GM23338 (cell line): ENCODE data around the gene SIRT2. TPM values are rescaled to one million over a fixed set of nuclear protein-coding genes. Genes with fewer than 3 reads are reported as not detected.
A peak's percentile ranks its signal among the peaks of the same experiment; 100 is the strongest.

ENCODE experiments used
- ATAC-seq: fragments of 200-7000 bp; cut with Tn5 transposase; 3 replicates; pipeline ENCODE4 v1.9.1; 2020
- DNase-seq: peaks from one replicate; pipeline ENCODE4 v3.0.0-alpha.2; 2015; ENCODE audit warnings: low spot score
- H2AFZ ChIP-seq: fragments of 200-600 bp; sonication (generic); 2 replicates; pipeline ENCODE4 v1.8.0; 2016; ENCODE audit warnings: antibody characterized with exemption, mild to moderate bottlenecking, moderate library complexity
- H3F3A ChIP-seq: fragments of 200-600 bp; sonication (generic); replicated peaks from 2 replicates; pipeline ENCODE4 v1.8.0; 2017; ENCODE audit warnings: antibody characterized with exemption, mixed run types, low read depth
- H3K27ac ChIP-seq: fragments of 200-600 bp; sonication (generic); 2 replicates; pipeline ENCODE4 v1.6.1; 2016; ENCODE audit warnings: low read depth
- H3K27me3 ChIP-seq: fragments of 200-600 bp; sonication (generic); 2 replicates; pipeline ENCODE4 v1.8.0; 2016; ENCODE audit warnings: mild to moderate bottlenecking, mixed run types, moderate library complexity; ENCODE audit not compliant: insufficient read depth
- H3K36me3 ChIP-seq: fragments of 200-600 bp; sonication (generic); 2 replicates; pipeline ENCODE4 v1.8.0; 2016; ENCODE audit warnings: mild to moderate bottlenecking; ENCODE audit not compliant: insufficient read depth
- H3K4me1 ChIP-seq: fragments of 200-600 bp; sonication (generic); 2 replicates; pipeline ENCODE4 v1.8.0; 2016; ENCODE audit warnings: mild to moderate bottlenecking, moderate library complexity; ENCODE audit not compliant: insufficient read depth
- H3K4me2 ChIP-seq: fragments of 200-600 bp; sonication (generic); 2 replicates; pipeline ENCODE4 v1.7.1; 2017; ENCODE audit warnings: mixed run types
- H3K4me3 ChIP-seq: fragments of 200-600 bp; sonication (generic); 2 replicates; pipeline ENCODE4 v1.6.1; 2016; ENCODE audit warnings: mixed run types
- H3K79me2 ChIP-seq: fragments of 200-600 bp; sonication (generic); replicated peaks from 2 replicates; pipeline ENCODE4 v1.8.0; 2017; ENCODE audit warnings: mild to moderate bottlenecking; ENCODE audit not compliant: insufficient read depth
- H3K9me2 ChIP-seq: fragments of 200-600 bp; sonication (generic); 2 replicates; pipeline ENCODE4 v1.8.0; 2017; ENCODE audit not compliant: insufficient read depth
- H4K20me1 ChIP-seq: fragments of 200-600 bp; sonication (generic); replicated peaks from 2 replicates; pipeline ENCODE4 v1.8.0; 2017; ENCODE audit warnings: mild to moderate bottlenecking; ENCODE audit not compliant: insufficient read depth
- H3K27ac Mint-ChIP-seq: 2 replicates; pipeline ENCODE4 v1.8.0; 2020; ENCODE audit warnings: inconsistent platforms, mild to moderate bottlenecking, moderate library complexity, mixed read lengths
- H3K27me3 Mint-ChIP-seq: 3 replicates; pipeline ENCODE4 v1.8.0; 2022; ENCODE audit warnings: low read depth, mild to moderate bottlenecking, moderate library complexity, mixed read lengths, inconsistent platforms; ENCODE audit not compliant: insufficient read depth, poor library complexity
- H3K36me3 Mint-ChIP-seq: 3 replicates; pipeline ENCODE4 v1.8.0; 2021; ENCODE audit warnings: low read depth, mild to moderate bottlenecking, inconsistent platforms, moderate library complexity, mixed read lengths
- H3K4me1 Mint-ChIP-seq: 3 replicates; pipeline ENCODE4 v1.8.0; 2020; ENCODE audit warnings: mild to moderate bottlenecking, inconsistent platforms, mixed read lengths
- H3K4me3 Mint-ChIP-seq: 3 replicates; pipeline ENCODE4 v1.8.0; 2021; ENCODE audit warnings: moderate library complexity, mild to moderate bottlenecking, inconsistent platforms, mixed read lengths
- H3K9me3 Mint-ChIP-seq: 3 replicates; pipeline ENCODE4 v1.8.0; 2020; ENCODE audit warnings: moderate library complexity, mild to moderate bottlenecking, inconsistent platforms, mixed read lengths
- EZH2 ChIP-seq: fragments of 200-600 bp; sonication (generic); IDR thresholded peaks from one replicate; pipeline ENCODE4 v1.8.0; 2017; ENCODE audit warnings: antibody characterized with exemption, mild to moderate bottlenecking, low read depth; ENCODE audit not compliant: unreplicated experiment
- EZH2phosphoT487 ChIP-seq: fragments of 200-600 bp; sonication (generic); IDR thresholded peaks from one replicate; pipeline ENCODE4 v1.8.1; 2018; ENCODE audit warnings: antibody characterized with exemption; ENCODE audit not compliant: unreplicated experiment
- POLR2AphosphoS5 ChIP-seq: IDR thresholded peaks from 2 replicates; pipeline ENCODE4 v1.6.1; 2016; ENCODE audit warnings: antibody characterized with exemption, low read depth
- ZNF114 ChIP-seq: fragments of 250-450 bp; sonication (Bioruptor Pico); IDR thresholded peaks from 2 replicates; pipeline ENCODE4 v1.5.0; 2020; ENCODE audit warnings: mild to moderate bottlenecking, moderate library complexity
- ZNF331 ChIP-seq: fragments of 250-450 bp; sonication (Bioruptor Pico); IDR thresholded peaks from 2 replicates; pipeline ENCODE4 v1.5.0; 2020; ENCODE audit warnings: low read depth, mild to moderate bottlenecking, moderate library complexity
- polyA plus RNA-seq: library from polyadenylated mRNA; unstranded; fragments of >200 nt; fragmentation: Nextera tagmentation; extraction: Ambion mirVana; gene quantifications from 2 replicates; pipeline ENCODE4 v1.2.1, GENCODE V29; 2016
- total RNA-seq: library from RNA; depleted of rRNA; stranded (reverse); fragments of >200 nt; shearing (Covaris generic); gene quantifications from 2 replicates; pipeline ENCODE4 v1.2.3, GENCODE V29; 2014
- TF ChIP-seq, protein P1 (sequence below), 2 experiments: fragments of 200-600 bp in 1 of 2; sonication (generic) in 1 of 2; conservative IDR thresholded peaks; 2 replicates each; pipeline versions ENCODE4 v1.5.1 to v1.6.1; 2016 to 2017; ENCODE audit warnings: antibody characterized with exemption in 2 of 2, low read depth in 2 of 2, mild to moderate bottlenecking in 2 of 2, moderate library complexity in 1 of 2
- TF ChIP-seq, protein P2 (sequence below): IDR thresholded peaks from one replicate; pipeline ENCODE4 v1.6.1; 2018; ENCODE audit warnings: antibody characterized with exemption; ENCODE audit not compliant: unreplicated experiment

The SIRT2 gene
- total and polyA plus RNA-seq, 2 experiments from 2014 or later = 2.7 to 8.4 TPM

DNA sequence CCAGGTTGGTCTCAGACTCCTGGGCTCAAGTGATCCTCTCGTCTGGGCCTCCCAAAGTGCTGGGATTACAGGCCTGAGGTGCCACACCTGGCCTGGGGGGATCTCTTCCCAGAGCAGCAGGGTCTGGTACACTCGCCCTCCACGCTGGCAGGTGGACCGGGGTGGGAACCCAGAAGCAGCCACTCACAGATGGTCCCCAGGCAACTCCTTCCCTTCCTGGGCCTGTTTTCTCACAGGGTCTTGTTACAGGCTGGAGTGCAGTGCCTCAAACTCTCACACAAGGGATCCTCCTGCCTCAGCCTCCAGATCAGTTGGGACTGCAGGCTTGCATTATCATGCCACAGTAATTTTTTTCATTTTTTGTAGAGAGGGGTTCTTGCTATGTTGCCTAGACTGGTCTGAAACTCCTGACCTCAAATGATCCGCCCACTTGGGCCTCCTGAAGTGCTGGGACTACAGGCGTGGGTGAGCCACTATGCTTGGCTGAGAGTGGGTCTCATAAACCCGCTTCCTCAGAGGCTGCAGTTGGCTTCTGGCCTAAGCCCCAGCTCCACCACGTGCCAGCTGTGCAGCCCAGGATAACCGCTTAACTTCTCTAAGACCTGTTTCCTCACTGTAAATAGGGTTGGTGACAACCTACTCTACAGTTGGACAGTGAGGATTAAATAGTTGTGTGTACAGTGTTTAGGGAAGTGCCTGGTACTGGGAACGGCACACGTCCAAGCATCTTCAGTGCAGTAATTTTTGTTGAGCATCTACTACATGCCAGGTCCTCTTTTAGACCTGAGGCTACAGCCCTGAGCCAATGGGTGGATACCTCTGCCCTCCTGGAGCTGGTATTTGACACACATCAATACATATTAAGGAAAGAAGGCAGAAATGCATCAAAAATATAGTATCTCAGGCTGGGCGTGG lies 13.4 kb upstream of the SIRT2 start (continued):
- TF ChIP-seq EZH2 = no peak
- no peak for TF ChIP-seq POLR2AphosphoS5
- no peak for TF ChIP-seq ZNF114 (CRISPR knock-in tag)
- TF ChIP-seq EZH2phosphoT487 = no peak

DNA sequence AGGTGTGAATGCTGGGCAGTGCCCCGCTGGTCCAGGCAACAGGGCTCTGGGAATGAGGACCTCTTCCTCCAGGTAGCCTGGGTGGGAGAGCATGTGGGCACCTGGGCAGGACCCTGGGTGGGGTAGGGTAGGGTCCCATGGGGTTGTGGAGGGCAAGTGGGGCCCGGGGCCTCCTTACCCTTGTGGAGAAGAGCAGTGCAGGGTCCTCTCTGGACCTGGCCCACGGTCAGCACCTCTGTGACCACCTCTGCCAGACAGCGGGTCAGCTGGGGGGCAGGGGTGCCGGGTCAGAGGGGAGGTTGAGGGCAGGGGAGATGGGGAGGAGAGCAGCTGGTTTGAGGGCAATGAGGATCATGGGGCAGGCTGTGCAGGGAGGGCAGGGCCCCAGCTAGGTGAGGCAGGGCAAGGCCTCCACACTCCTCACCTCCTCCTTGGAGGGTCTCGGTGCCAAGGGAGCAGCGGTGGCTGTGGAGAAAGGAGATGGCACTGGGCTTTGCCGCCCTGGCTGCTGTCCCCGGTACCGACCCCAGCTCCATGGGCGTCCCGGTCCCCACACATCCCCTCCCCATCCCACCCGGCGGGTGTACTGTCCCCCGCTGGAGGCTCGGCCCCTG lies 12.1 kb upstream of the SIRT2 start:
- H3K4me3 ChIP-seq = peak overlapping the region; percentile 41; the same call in 1 of the 2 replicates
- DNase-seq (no peak), ATAC-seq (no peak)
- H3K27me3 Mint-ChIP-seq = peaks cover 15% of the 10 kb centered on the region
- H3K4me1 ChIP-seq = peaks cover 5% of the 10 kb centered on the region
- H3K4me1 Mint-ChIP-seq = peaks cover 6% of the 10 kb centered on the region
- H3K36me3 Mint-ChIP-seq = peaks cover 19% of the 10 kb centered on the region
- no peaks in the 10 kb centered on the region for H3F3A ChIP-seq
- no peak overlapping the region for H2AFZ ChIP-seq
- no peak for TF ChIP-seq ZNF331 (CRISPR knock-in tag)
- TF ChIP-seq, protein P1, sequence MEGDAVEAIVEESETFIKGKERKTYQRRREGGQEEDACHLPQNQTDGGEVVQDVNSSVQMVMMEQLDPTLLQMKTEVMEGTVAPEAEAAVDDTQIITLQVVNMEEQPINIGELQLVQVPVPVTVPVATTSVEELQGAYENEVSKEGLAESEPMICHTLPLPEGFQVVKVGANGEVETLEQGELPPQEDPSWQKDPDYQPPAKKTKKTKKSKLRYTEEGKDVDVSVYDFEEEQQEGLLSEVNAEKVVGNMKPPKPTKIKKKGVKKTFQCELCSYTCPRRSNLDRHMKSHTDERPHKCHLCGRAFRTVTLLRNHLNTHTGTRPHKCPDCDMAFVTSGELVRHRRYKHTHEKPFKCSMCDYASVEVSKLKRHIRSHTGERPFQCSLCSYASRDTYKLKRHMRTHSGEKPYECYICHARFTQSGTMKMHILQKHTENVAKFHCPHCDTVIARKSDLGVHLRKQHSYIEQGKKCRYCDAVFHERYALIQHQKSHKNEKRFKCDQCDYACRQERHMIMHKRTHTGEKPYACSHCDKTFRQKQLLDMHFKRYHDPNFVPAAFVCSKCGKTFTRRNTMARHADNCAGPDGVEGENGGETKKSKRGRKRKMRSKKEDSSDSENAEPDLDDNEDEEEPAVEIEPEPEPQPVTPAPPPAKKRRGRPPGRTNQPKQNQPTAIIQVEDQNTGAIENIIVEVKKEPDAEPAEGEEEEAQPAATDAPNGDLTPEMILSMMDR (conservative IDR thresholded peaks at IDR 0.05; ENCODE audit: low read depth in 2 of 2) = no peak
- TF ChIP-seq, protein P2, sequence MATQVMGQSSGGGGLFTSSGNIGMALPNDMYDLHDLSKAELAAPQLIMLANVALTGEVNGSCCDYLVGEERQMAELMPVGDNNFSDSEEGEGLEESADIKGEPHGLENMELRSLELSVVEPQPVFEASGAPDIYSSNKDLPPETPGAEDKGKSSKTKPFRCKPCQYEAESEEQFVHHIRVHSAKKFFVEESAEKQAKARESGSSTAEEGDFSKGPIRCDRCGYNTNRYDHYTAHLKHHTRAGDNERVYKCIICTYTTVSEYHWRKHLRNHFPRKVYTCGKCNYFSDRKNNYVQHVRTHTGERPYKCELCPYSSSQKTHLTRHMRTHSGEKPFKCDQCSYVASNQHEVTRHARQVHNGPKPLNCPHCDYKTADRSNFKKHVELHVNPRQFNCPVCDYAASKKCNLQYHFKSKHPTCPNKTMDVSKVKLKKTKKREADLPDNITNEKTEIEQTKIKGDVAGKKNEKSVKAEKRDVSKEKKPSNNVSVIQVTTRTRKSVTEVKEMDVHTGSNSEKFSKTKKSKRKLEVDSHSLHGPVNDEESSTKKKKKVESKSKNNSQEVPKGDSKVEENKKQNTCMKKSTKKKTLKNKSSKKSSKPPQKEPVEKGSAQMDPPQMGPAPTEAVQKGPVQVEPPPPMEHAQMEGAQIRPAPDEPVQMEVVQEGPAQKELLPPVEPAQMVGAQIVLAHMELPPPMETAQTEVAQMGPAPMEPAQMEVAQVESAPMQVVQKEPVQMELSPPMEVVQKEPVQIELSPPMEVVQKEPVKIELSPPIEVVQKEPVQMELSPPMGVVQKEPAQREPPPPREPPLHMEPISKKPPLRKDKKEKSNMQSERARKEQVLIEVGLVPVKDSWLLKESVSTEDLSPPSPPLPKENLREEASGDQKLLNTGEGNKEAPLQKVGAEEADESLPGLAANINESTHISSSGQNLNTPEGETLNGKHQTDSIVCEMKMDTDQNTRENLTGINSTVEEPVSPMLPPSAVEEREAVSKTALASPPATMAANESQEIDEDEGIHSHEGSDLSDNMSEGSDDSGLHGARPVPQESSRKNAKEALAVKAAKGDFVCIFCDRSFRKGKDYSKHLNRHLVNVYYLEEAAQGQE = peak; percentile 56
- 0 out of 2 replicates have a peak, but pooled peaks cover 4% of the 10 kb centered on the region for H3K27me3 ChIP-seq
- no peak overlapping the region for H3K4me3 Mint-ChIP-seq
- H3K9me3 Mint-ChIP-seq = no peaks in the 10 kb centered on the region
- no peaks in the 10 kb centered on the region for H4K20me1 ChIP-seq
- no peak overlapping the region for H3K27ac Mint-ChIP-seq
- no peaks in the 10 kb centered on the region for H3K79me2 ChIP-seq
- no peaks in the 10 kb centered on the region for H3K9me2 ChIP-seq
- no peak overlapping the region for H3K27ac ChIP-seq
- no peaks in the 10 kb centered on the region for H3K36me3 ChIP-seq
- peak overlapping the region; percentile 70 for H3K4me2 ChIP-seq
